ENCODE measurements around the gene SPTLC2. TPM values are rescaled to one million over a fixed set of nuclear protein-coding genes. Genes with fewer than 3 reads are reported as not detected.
"Not testable (repeated sequence)": the region's sequence is repeated elsewhere in the genome, so short reads cannot be mapped to it uniquely, and the experiment has no call there.

SPTLC2 gene
- total RNA-seq, 2 experiments from 2014 or later, result 23.6 to 23.9 TPM

- intact Hi-C loops (cut with micrococcal nuclease), result no loop called here
- no peak for DNase-seq
- Mint-ChIP-seq H3K9me3 (no peaks in the 10 kb centered on the region), H3K36me3 (no peaks in the 10 kb centered on the region), H3K27ac (no peak overlapping the region), H3K4me3 (no peak overlapping the region), H3K27me3 (no peaks in the 10 kb centered on the region), H3K4me1 (ENCODE audit: low read depth) (peaks cover 17% of the 10 kb centered on the region)
- ChIA-PET POLR2A (no interaction called here), CTCF (no interaction called here)
Measured at GRCh38 chr14:77645520-77646230, 29.2 kb upstream of the SPTLC2 start.

GRCh38 chr14:77642407-77642806, 26.0 kb upstream of the SPTLC2 start:
- ChIA-PET CTCF (no interaction called here), POLR2A (no interaction called here)
- no peaks in the 10 kb centered on the region for H3K9me3 Mint-ChIP-seq
- no peaks in the 10 kb centered on the region for H3K36me3 Mint-ChIP-seq
- H3K27me3 Mint-ChIP-seq, result no peaks in the 10 kb centered on the region
- peak overlapping the region; percentile 75 for H3K27ac Mint-ChIP-seq
- intact Hi-C loops (cut with micrococcal nuclease), result loop anchor here (2.0 kb wide), 1 partner anchor 184 kb away; the partner anchor contains the start of gene AHSA1
- DNase-seq, result no peak
- peak overlapping the region; percentile 74 for H3K4me3 Mint-ChIP-seq
- peaks cover 17% of the 10 kb centered on the region for H3K4me1 Mint-ChIP-seq (ENCODE audit: low read depth)

GRCh38 chr14:77641534-77642341, 25.3 kb upstream of the SPTLC2 start:
- intact Hi-C loops (cut with micrococcal nuclease), result loop anchor here (2.0 kb wide), 1 partner anchor 183 kb away; the partner anchor contains the start of gene AHSA1
- Mint-ChIP-seq H3K4me1 (ENCODE audit: low read depth) (peaks cover 17% of the 10 kb centered on the region), H3K9me3 (no peaks in the 10 kb centered on the region), H3K4me3 (peak overlapping the region; percentile 74), H3K36me3 (no peaks in the 10 kb centered on the region), H3K27me3 (no peaks in the 10 kb centered on the region), H3K27ac (peak overlapping the region; percentile 75)
- DNase-seq, result peak; percentile 82
- POLR2A ChIA-PET, result no interaction called here
- CTCF ChIA-PET, result no interaction called here

- peak overlapping the region; percentile 74 for H3K4me3 Mint-ChIP-seq
- H3K4me1 Mint-ChIP-seq (ENCODE audit: low read depth), result peaks cover 17% of the 10 kb centered on the region
- ChIA-PET POLR2A (interaction anchor here (0.6 kb wide), 1 partner anchor 62 kb away, joined by 3 read pairs; no protein-coding TSS in a partner anchor), CTCF (interaction anchor here (0.6 kb wide), 1 partner anchor 489 kb away, joined by 3 read pairs; no protein-coding TSS in a partner anchor)
- intact Hi-C loops (cut with micrococcal nuclease), result no loop called here
- H3K36me3 Mint-ChIP-seq, result no peaks in the 10 kb centered on the region
- DNase-seq, result no peak
- H3K27me3 Mint-ChIP-seq, result no peaks in the 10 kb centered on the region
- H3K27ac Mint-ChIP-seq, result no peak overlapping the region
- H3K9me3 Mint-ChIP-seq, result no peaks in the 10 kb centered on the region
Measured at GRCh38 chr14:77640756-77641533, 24.5 kb upstream of the SPTLC2 start.

GRCh38 chr14:77638771-77639171, 22.3 kb upstream of the SPTLC2 start:
- POLR2A ChIA-PET, result no interaction called here
- Mint-ChIP-seq H3K9me3 (peaks cover 4% of the 10 kb centered on the region), H3K27ac (no peak overlapping the region), H3K36me3 (no peaks in the 10 kb centered on the region), H3K4me3 (no peak overlapping the region), H3K4me1 (ENCODE audit: low read depth) (peaks cover 17% of the 10 kb centered on the region), H3K27me3 (no peaks in the 10 kb centered on the region)
- CTCF ChIA-PET, result no interaction called here
- intact Hi-C loops (cut with micrococcal nuclease), result no loop called here
- no peak for DNase-seq

- intact Hi-C loops (cut with micrococcal nuclease); H3K36me3 Mint-ChIP-seq; H3K9me3 Mint-ChIP-seq; CTCF ChIA-PET; H3K27me3 Mint-ChIP-seq; H3K4me1 Mint-ChIP-seq (ENCODE audit: low read depth); POLR2A ChIA-PET; DNase-seq; H3K27ac Mint-ChIP-seq; H3K4me3 Mint-ChIP-seq: not testable (repeated sequence)
Measured at GRCh38 chr14:77635869-77636268, 19.4 kb upstream of the SPTLC2 start.

- H3K4me1 Mint-ChIP-seq (ENCODE audit: low read depth); H3K27me3 Mint-ChIP-seq; intact Hi-C loops (cut with micrococcal nuclease); CTCF ChIA-PET; H3K4me3 Mint-ChIP-seq; POLR2A ChIA-PET; H3K27ac Mint-ChIP-seq; H3K36me3 Mint-ChIP-seq; H3K9me3 Mint-ChIP-seq; DNase-seq: not testable (repeated sequence)
Measured at GRCh38 chr14:77635466-77635865, 19.0 kb upstream of the SPTLC2 start.

- ChIA-PET CTCF (no interaction called here), POLR2A (no interaction called here)
- no peak overlapping the region for H3K27ac Mint-ChIP-seq
- H3K4me1 Mint-ChIP-seq (ENCODE audit: low read depth), result no peaks in the 10 kb centered on the region
- no peaks in the 10 kb centered on the region for H3K36me3 Mint-ChIP-seq
- H3K4me3 Mint-ChIP-seq, result no peak overlapping the region
- no peak for DNase-seq
- intact Hi-C loops (cut with micrococcal nuclease), result no loop called here
- peaks cover 2% of the 10 kb centered on the region for H3K27me3 Mint-ChIP-seq
- peaks cover 7% of the 10 kb centered on the region for H3K9me3 Mint-ChIP-seq
Measured at GRCh38 chr14:77630111-77630510, 13.7 kb upstream of the SPTLC2 start.

GRCh38 chr14:77625360-77625759, 8.9 kb upstream of the SPTLC2 start:
- POLR2A ChIA-PET, result no interaction called here
- Mint-ChIP-seq H3K4me1 (ENCODE audit: low read depth) (no peaks in the 10 kb centered on the region), H3K4me3 (no peak overlapping the region), H3K36me3 (no peaks in the 10 kb centered on the region), H3K9me3 (peaks cover 3% of the 10 kb centered on the region), H3K27me3 (peaks cover 2% of the 10 kb centered on the region), H3K27ac (no peak overlapping the region)
- intact Hi-C loops (cut with micrococcal nuclease), result no loop called here
- CTCF ChIA-PET, result no interaction called here
- no peak for DNase-seq

GRCh38 chr14:77623201-77623600, 6.8 kb upstream of the SPTLC2 start:
- no peak overlapping the region for H3K27ac Mint-ChIP-seq
- no peaks in the 10 kb centered on the region for H3K36me3 Mint-ChIP-seq

GRCh38 chr14:77622366-77622961, 6.0 kb upstream of the SPTLC2 start:
- Mint-ChIP-seq H3K4me1 (ENCODE audit: low read depth) (no peaks in the 10 kb centered on the region), H3K9me3 (no peaks in the 10 kb centered on the region), H3K27me3 (peaks cover 1% of the 10 kb centered on the region), H3K36me3 (no peaks in the 10 kb centered on the region), H3K4me3 (no peak overlapping the region), H3K27ac (no peak overlapping the region)
- CTCF ChIA-PET, result interaction anchor here (1.0 kb wide), 1 partner anchor 9 kb away, joined by 3 read pairs; no protein-coding TSS in a partner anchor
- no peak for DNase-seq
- POLR2A ChIA-PET, result no interaction called here
- intact Hi-C loops (cut with micrococcal nuclease), result no loop called here

More at GRCh38 chr14:77623201-77623600, 6.8 kb upstream of the SPTLC2 start:
- CTCF ChIA-PET, result no interaction called here
- Mint-ChIP-seq H3K4me3 (no peak overlapping the region), H3K9me3 (no peaks in the 10 kb centered on the region), H3K27me3 (peaks cover 2% of the 10 kb centered on the region), H3K4me1 (ENCODE audit: low read depth) (no peaks in the 10 kb centered on the region)
- no peak for DNase-seq
- intact Hi-C loops (cut with micrococcal nuclease), result no loop called here
- POLR2A ChIA-PET, result no interaction called here
